Peyer's patch (tissue), 4 donors: ENCODE results near the gene KNG1. TPM values are rescaled to one million over a fixed set of nuclear protein-coding genes. Genes with fewer than 3 reads are reported as not detected.

Experiments
- DNase-seq, 3 donors: peaks; one replicate each; pipeline ENCODE4 v3.0.0-alpha.2; 2017 to 2019
- H3K27ac ChIP-seq, 4 donors: fragments of 200-600 bp; sonication (generic); one replicate each; pipeline ENCODE4 v1.5.1; 2016 to 2019
- H3K27me3 ChIP-seq, 2 donors: fragments of 200-600 bp; sonication (generic); one replicate each; pipeline ENCODE4 v1.5.1; 2019
- H3K36me3 ChIP-seq, 3 donors: fragments of 200-600 bp; sonication (generic); one replicate each; pipeline ENCODE4 v1.5.1; 2016 to 2019
- H3K4me1 ChIP-seq, 4 donors: fragments of 200-600 bp; sonication (generic); one replicate each; pipeline ENCODE4 v1.5.1; 2016 to 2019
- H3K4me3 ChIP-seq, 4 donors: fragments of 200-600 bp; sonication (generic); 1 replicate in 3 of 4; 2 replicates in 1 of 4; pipeline ENCODE4 v1.5.1; 2016 to 2019; ENCODE audit warnings: mild to moderate bottlenecking in 1 of 4
- H3K9me3 ChIP-seq, 4 donors: fragments of 200-600 bp; sonication (generic); one replicate each; pipeline ENCODE4 v1.5.1; 2016 to 2019; ENCODE audit warnings: mild to moderate bottlenecking in 1 of 4
- CTCF ChIP-seq, 6 experiments: fragments of 450-650 bp in 4 of 6; fragments of 200-600 bp in 2 of 6; sonication (generic) in 1 of 6; IDR thresholded peaks; one replicate each; pipeline ENCODE4 v1.5.1; 2017 to 2019; ENCODE audit warnings: antibody characterized with exemption in 6 of 6, mild to moderate bottlenecking in 3 of 6, moderate library complexity in 1 of 6
- POLR2A ChIP-seq, 2 donors: fragments of 450-650 bp; IDR thresholded peaks; one replicate each; pipeline ENCODE4 v1.5.1; 2017; ENCODE audit warnings: antibody characterized with exemption in 2 of 2, mild to moderate bottlenecking in 2 of 2, moderate library complexity in 2 of 2
- total RNA-seq, 4 donors: library from RNA; depleted of rRNA; stranded (reverse); fragments of >200 nt; gene quantifications; one replicate each; pipeline ENCODE4 v1.1.0, GENCODE V29; 2016

Gene KNG1
- total RNA-seq, result 1 to 10 TPM in 1 of 4 donors, under 1 TPM in 1, not detected in 2; 0.57 to 1.1 TPM

GRCh38 chr3:186717039-186717457, at the start of gene KNG1:
Gene KNG1, plus strand, starts transcription at chr3:186717359. Its CDS starts 184 bp downstream, at chr3:186717543.
- Histone ChIP-seq H3K4me3 (no peak within 1 kb of the TSS), H3K27ac (no peak within 1 kb of the TSS), H3K27me3 (no peaks in the 10 kb centered on the region), H3K4me1 (no peaks in the 10 kb centered on the region), H3K9me3 (no peaks in the 10 kb centered on the region), H3K36me3 (no peaks in the 10 kb centered on the region)
- TF ChIP-seq CTCF (IDR thresholded peaks at IDR 0.05) (no peak), POLR2A (IDR thresholded peaks at IDR 0.05) (no peak)
- no peak for DNase-seq

GRCh38 chr3:186668426-186668825, 48.7 kb upstream of the KNG1 start:
- Histone ChIP-seq H3K36me3 (no peaks in the 10 kb centered on the region), H3K9me3 (no peaks in the 10 kb centered on the region), H3K4me1 (no peaks in the 10 kb centered on the region), H3K4me3 (no peak overlapping the region), H3K27me3 (no peaks in the 10 kb centered on the region), H3K27ac (no peak overlapping the region)
- TF ChIP-seq CTCF (IDR thresholded peaks at IDR 0.05) (no peak), POLR2A (IDR thresholded peaks at IDR 0.05) (no peak)
- no peak for DNase-seq

GRCh38 chr3:186669378-186670084, 47.6 kb upstream of the KNG1 start:
- Histone ChIP-seq H3K36me3 (no peaks in the 10 kb centered on the region), H3K27ac (no peak overlapping the region), H3K9me3 (no peaks in the 10 kb centered on the region), H3K4me1 (no peaks in the 10 kb centered on the region), H3K4me3 (no peak overlapping the region), H3K27me3 (no peaks in the 10 kb centered on the region)
- no peak for DNase-seq
- TF ChIP-seq POLR2A (IDR thresholded peaks at IDR 0.05), result no peak
- TF ChIP-seq CTCF (IDR thresholded peaks at IDR 0.05), result no peak

GRCh38 chr3:186670155-186670554, 47.0 kb upstream of the KNG1 start:
- TF ChIP-seq CTCF (IDR thresholded peaks at IDR 0.05) (no peak), POLR2A (IDR thresholded peaks at IDR 0.05) (no peak)
- H3K4me3 ChIP-seq, result no peak overlapping the region

GRCh38 chr3:186671051-186671450, 46.1 kb upstream of the KNG1 start:
- no peak for DNase-seq
- TF ChIP-seq CTCF (IDR thresholded peaks at IDR 0.05), result no peak
- no peaks in the 10 kb centered on the region for H3K4me1 ChIP-seq
- no peaks in the 10 kb centered on the region for H3K9me3 ChIP-seq
- H3K27me3 ChIP-seq, result no peaks in the 10 kb centered on the region
- H3K4me3 ChIP-seq, result no peak overlapping the region
- no peak overlapping the region for H3K27ac ChIP-seq
- no peaks in the 10 kb centered on the region for H3K36me3 ChIP-seq

More at GRCh38 chr3:186670155-186670554, 47.0 kb upstream of the KNG1 start:
- no peaks in the 10 kb centered on the region for H3K4me1 ChIP-seq
- H3K36me3 ChIP-seq, result no peaks in the 10 kb centered on the region
- no peaks in the 10 kb centered on the region for H3K9me3 ChIP-seq
- H3K27me3 ChIP-seq, result no peaks in the 10 kb centered on the region
- H3K27ac ChIP-seq, result no peak overlapping the region
- DNase-seq, result no peak
